IMR-90 (cell line): Measurements from ENCODE around the gene HEPACAM. TPM values are rescaled to one million over a fixed set of nuclear protein-coding genes. Genes with fewer than 3 reads are reported as not detected.

Source experiments
- ATAC-seq: fragments of 200-7000 bp; cut with Tn5 transposase; 2 replicates; pipeline ENCODE4 v1.9.1; 2020; ENCODE audit warnings: low read depth, mild to moderate bottlenecking, moderate library complexity
- BruUV-seq: library from RNA; stranded (reverse); fragments of 400-500 nt; replicated peaks from 2 replicates; lab custom pipeline; 2021; lab: Mats Ljungman, UMichigan
- CTCF ChIA-PET: fragments of 300-600 bp; formaldehyde crosslinking; extraction: SDS; loops from one replicate; lab custom pipeline; 2021; ENCODE audit warnings: antibody characterized with exemption; lab: Yijun Ruan, JAX
- POLR2A ChIA-PET: fragments of 300-600 bp; sonication (Branson Sonifier 250); formaldehyde crosslinking; loops from one replicate; lab custom pipeline; 2022; ENCODE audit warnings: antibody characterized with exemption; ENCODE audit not compliant: unreplicated experiment; lab: Charles Lee
- DNase-seq: peaks from one replicate; pipeline ENCODE4 v3.0.0; 2013
- H2AFZ ChIP-seq: replicated peaks from 2 replicates; pipeline ENCODE3; 2013; ENCODE audit warnings: low read length, mild to moderate bottlenecking; ENCODE audit not compliant: poor library complexity
- H2AK5ac ChIP-seq: 2 replicates; pipeline ENCODE4 v1.6.1; 2013; ENCODE audit warnings: low read depth, low read length, inconsistent platforms
- H2AK9ac ChIP-seq: replicated peaks from 2 replicates; pipeline ENCODE3; 2013; ENCODE audit warnings: mild to moderate bottlenecking, low read depth, low read length, moderate library complexity; ENCODE audit not compliant: poor library complexity
- H2BK120ac ChIP-seq: 2 replicates; pipeline ENCODE4 v1.6.1; 2013; ENCODE audit warnings: low read depth, low read length, inconsistent platforms
- H2BK15ac ChIP-seq: 3 replicates; pipeline ENCODE4 v1.6.1; 2013; ENCODE audit warnings: low read depth, low read length, inconsistent platforms
- H2BK20ac ChIP-seq: 2 replicates; pipeline ENCODE4 v1.6.1; 2013; ENCODE audit warnings: low read depth, mild to moderate bottlenecking, inconsistent platforms, low read length, moderate library complexity
- H2BK5ac ChIP-seq: 2 replicates; pipeline ENCODE4 v1.6.1; 2013; ENCODE audit warnings: mild to moderate bottlenecking, low read depth, low read length, inconsistent platforms; ENCODE audit not compliant: poor library complexity, severe bottlenecking
- H3K14ac ChIP-seq: replicated peaks from 2 replicates; pipeline ENCODE4 v1.6.1; 2013; ENCODE audit warnings: low read depth, low read length, inconsistent platforms
- H3K18ac ChIP-seq: 2 replicates; pipeline ENCODE4 v1.6.1; 2013; ENCODE audit warnings: low read depth, low read length, control low read depth
- H3K23ac ChIP-seq: 2 replicates; pipeline ENCODE4 v1.6.1; 2013; ENCODE audit warnings: low read depth, low read length, inconsistent platforms
- H3K27ac ChIP-seq: 2 replicates; pipeline ENCODE4 v1.5.1; 2013; ENCODE audit warnings: mild to moderate bottlenecking, control low read depth, low read length; ENCODE audit not compliant: insufficient read depth
- H3K27me3 ChIP-seq: 2 replicates; pipeline ENCODE4 v1.6.1; 2013; ENCODE audit warnings: low read length; ENCODE audit not compliant: control insufficient read depth, insufficient read depth
- H3K36me3 ChIP-seq: 2 replicates; pipeline ENCODE4 v1.6.1; 2013; ENCODE audit warnings: low read length, mixed read lengths; ENCODE audit not compliant: control insufficient read depth, insufficient read depth
- H3K4ac ChIP-seq: 2 replicates; pipeline ENCODE4 v1.6.1; 2013; ENCODE audit warnings: low read depth, low read length, inconsistent platforms
- H3K4me1 ChIP-seq: 2 replicates; pipeline ENCODE4 v1.6.1; 2013; ENCODE audit warnings: low read length, mixed read lengths; ENCODE audit not compliant: control insufficient read depth, insufficient read depth
- H3K4me2 ChIP-seq: 2 replicates; pipeline ENCODE4 v1.6.1; 2013; ENCODE audit warnings: low read depth, mild to moderate bottlenecking, control low read depth, low read length, moderate library complexity
- H3K4me3 ChIP-seq: 2 replicates; pipeline ENCODE4 v1.5.1; 2013; ENCODE audit warnings: low read depth, mild to moderate bottlenecking, control low read depth, low read length, moderate library complexity; ENCODE audit not compliant: insufficient read depth
- H3K56ac ChIP-seq: 2 replicates; pipeline ENCODE4 v1.6.1; 2013; ENCODE audit warnings: low read length, inconsistent platforms; ENCODE audit not compliant: insufficient read depth; ENCODE audit errors: extremely low read depth
- H3K79me1 ChIP-seq, 2 experiments: 2 replicates each; pipeline ENCODE4 v1.6.1; 2013; ENCODE audit warnings: low read length in 2 of 2, inconsistent platforms in 1 of 2, low read depth in 1 of 2
- H3K9ac ChIP-seq: 2 replicates; pipeline ENCODE4 v1.6.1; 2013; ENCODE audit warnings: low read depth, low read length, control low read depth
- H3K9me1 ChIP-seq: 2 replicates; pipeline ENCODE4 v1.6.1; 2013; ENCODE audit warnings: low read length, inconsistent platforms; ENCODE audit not compliant: insufficient read depth
- H3K9me3 ChIP-seq: 2 replicates; pipeline ENCODE4 v1.6.1; 2013; ENCODE audit warnings: low read length; ENCODE audit not compliant: control insufficient read depth, insufficient read depth
- H4K20me1 ChIP-seq: 2 replicates; pipeline ENCODE4 v1.6.1; 2013; ENCODE audit warnings: low read length, inconsistent platforms; ENCODE audit not compliant: insufficient read depth
- H4K5ac ChIP-seq: 2 replicates; pipeline ENCODE4 v1.6.1; 2013; ENCODE audit warnings: mild to moderate bottlenecking, low read depth, low read length, control low read depth
- H4K8ac ChIP-seq, 2 experiments: 2 replicates each; pipeline ENCODE4 v1.6.1; 2013; ENCODE audit warnings: low read depth in 2 of 2, low read length in 2 of 2, control low read depth in 1 of 2, inconsistent platforms in 1 of 2
- H4K91ac ChIP-seq: 2 replicates; pipeline ENCODE4 v1.6.1; 2013; ENCODE audit warnings: low read depth, low read length, inconsistent platforms; ENCODE audit not compliant: insufficient read depth
- BHLHE40 ChIP-seq: fragments of 150-350 bp; IDR thresholded peaks from 2 replicates; pipeline ENCODE4 v1.6.1; 2016; ENCODE audit warnings: mild to moderate bottlenecking, low read depth, low read length
- CEBPB ChIP-seq: IDR thresholded peaks from 2 replicates; pipeline ENCODE4 v1.6.1; 2012; ENCODE audit warnings: low read depth, low read length, improper control_type of control experiment
- CHD1 ChIP-seq: IDR thresholded peaks from 2 replicates; pipeline ENCODE4 v1.6.1; 2012; ENCODE audit warnings: low read depth, low read length, improper control_type of control experiment
- ELK1 ChIP-seq: fragments of 150-350 bp; IDR thresholded peaks from 2 replicates; pipeline ENCODE4 v1.6.1; 2016; ENCODE audit warnings: low read depth, mild to moderate bottlenecking, low read length, moderate library complexity, borderline replicate concordance
- FOS ChIP-seq: fragments of 150-350 bp; IDR thresholded peaks from 2 replicates; pipeline ENCODE4 v1.6.1; 2016; ENCODE audit warnings: low read depth, low read length
- MAFK ChIP-seq: IDR thresholded peaks from 2 replicates; pipeline ENCODE4 v1.6.1; 2012; ENCODE audit warnings: low read depth, low read length, improper control_type of control experiment
- MAZ ChIP-seq: IDR thresholded peaks from 2 replicates; pipeline ENCODE4 v1.6.1; 2012; ENCODE audit warnings: low read depth, mild to moderate bottlenecking, low read length, improper control_type of control experiment, moderate library complexity, borderline replicate concordance
- RAD21 ChIP-seq: IDR thresholded peaks from 2 replicates; pipeline ENCODE4 v1.6.1; 2012; ENCODE audit warnings: low read length, improper control_type of control experiment
- RFX5 ChIP-seq: IDR thresholded peaks from 2 replicates; pipeline ENCODE4 v1.8.0; 2012; ENCODE audit warnings: low read depth, mild to moderate bottlenecking, low read length, moderate library complexity
- SMC3 ChIP-seq: fragments of 150-350 bp; IDR thresholded peaks from 2 replicates; pipeline ENCODE4 v1.6.1; 2016; ENCODE audit warnings: low read depth, mild to moderate bottlenecking, antibody characterized with exemption, low read length, moderate library complexity
- WGBS, 2 experiments: methylation state at CpG; one replicate each; pipeline versions ENCODE4 v1.1.5 to v1.1.7; 2013; ENCODE audit warnings: missing lambda C conversion rate in 2 of 2; ENCODE audit not compliant: insufficient read length in 1 of 2; ENCODE audit errors: extremely low coverage in 2 of 2; 5-methylcytosine and 5-hydroxymethylcytosine counted together
- dilution Hi-C: fragments of 300-500 bp; cut with HindIII; formaldehyde crosslinking; loops from one replicate; pipeline ENCODE4 v1.14.3; 2018; ENCODE audit warnings: low sequenced_read_pairs; ENCODE audit not compliant: unreplicated experiment
- in situ Hi-C: fragments of 300-500 bp; cut with MboI; formaldehyde crosslinking; loops from 3 replicates; pipeline ENCODE4 v1.14.3; 2019; ENCODE audit warnings: low sequenced_read_pairs, inconsistent platforms, mixed read lengths
- intact Hi-C: fragments of 100-400 bp; cut with micrococcal nuclease; formaldehyde crosslinking; loops from 2 replicates; pipeline ENCODE4 v1.10.0; 2022
- polyA plus RNA-seq, 3 experiments: library from polyadenylated mRNA; depleted of rRNA; stranded (reverse); fragments of >200 nt; gene quantifications; 2 replicates each; pipeline ENCODE4 v1.2.3, GENCODE V29; 2012; ENCODE audit warnings: low replicate concordance in 1 of 3
- total RNA-seq: library from RNA; depleted of rRNA; stranded (reverse); fragments of >200 nt; gene quantifications from 2 replicates; pipeline ENCODE4 v1.2.3, GENCODE V29; 2012
- TF ChIP-seq, protein P1 (sequence below): conservative IDR thresholded peaks from 2 replicates; pipeline ENCODE4 v1.5.1; 2012; ENCODE audit warnings: mild to moderate bottlenecking, low read depth, low read length, improper control_type of control experiment
- TF ChIP-seq, protein P2 (sequence below): fragments of 150-350 bp; IDR thresholded peaks from 2 replicates; pipeline ENCODE4 v1.6.1; 2017; ENCODE audit warnings: mild to moderate bottlenecking, antibody characterized with exemption, low read length, low read depth

Gene HEPACAM
- total and polyA plus RNA-seq, 2 of the 4 experiments (the other 2 are of a cell fraction): 0.09 to 0.18 TPM

DNA sequence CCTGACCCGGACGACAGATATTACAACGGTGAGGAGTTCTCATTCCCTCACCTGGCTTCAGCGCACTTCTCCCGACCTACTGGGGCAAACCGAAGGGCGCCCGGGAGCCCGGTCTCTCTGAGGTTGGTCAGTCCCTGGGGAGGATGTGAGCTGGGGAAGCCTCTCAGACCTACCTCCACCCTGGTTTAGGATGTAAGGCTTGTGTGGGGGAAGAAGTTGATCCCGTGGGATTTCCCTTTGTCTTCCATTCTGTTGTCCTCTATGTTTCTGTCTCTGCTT lies 58.3 kb downstream of the HEPACAM start:
- Histone ChIP-seq H4K20me1 (no peaks in the 10 kb centered on the region), H2AK5ac (peak overlapping the region; percentile 92), H3K4ac (no peak overlapping the region; the same call in 1 of the 2 replicates), H3K56ac (no peak overlapping the region), H3K9ac (no peak overlapping the region), H2BK120ac (no peak overlapping the region), H3K9me3 (no peaks in the 10 kb centered on the region), H2BK15ac (no peak overlapping the region), H3K27ac (no peak overlapping the region), H3K4me1 (peaks cover 3% of the 10 kb centered on the region), H3K4me2 (peak overlapping the region; percentile 57), H4K5ac (peak overlapping the region; percentile 52; the same call in 1 of the 2 replicates), H4K8ac (peak overlapping the region in 1 of 2 experiments; percentile 84; a peak in 2 of 4 replicates), H3K9me1 (peaks cover 3% of the 10 kb centered on the region; the same call in 1 of the 2 replicates), H3K27me3 (peaks cover 10% of the 10 kb centered on the region), H2BK5ac (no peak overlapping the region), H3K23ac (no peak overlapping the region), H4K91ac (no peak overlapping the region), H2BK20ac (no peak overlapping the region), H3K4me3 (peak overlapping the region; percentile 58; the same call in 1 of the 2 replicates), H3K79me1 (peaks cover 6 to 21% of the 10 kb centered on the region in 2 experiments; a peak in 3 of 4 replicates), H2AFZ (peak overlapping the region; percentile 99), H3K14ac (0 out of 2 replicates have a peak overlapping the region, but pooled peaks have one; percentile 52), H2AK9ac (peak overlapping the region; percentile 89), H3K18ac (no peak overlapping the region), H3K36me3 (no peaks in the 10 kb centered on the region)
- BruUV-seq: no TSS peak
- dilution Hi-C loops: no loop called here
- intact Hi-C loops: loop anchor here (2.0 to 10.0 kb wide), 3 partner anchors 43 to 527 kb away; no protein-coding TSS in a partner anchor
- no CpG with 5 or more reads among the region's 10 CpGs for whole genome bisulfite sequencing, 2 experiments
- CTCF ChIA-PET: interaction anchor here (1.5 kb wide), 1 partner anchor 11 kb away, joined by 4 read pairs; no protein-coding TSS in a partner anchor
- in situ Hi-C loops: loop anchor here (5.0 kb wide), 1 partner anchor 75 kb away; the partner anchor contains the start of gene CCDC15
- POLR2A ChIA-PET: no interaction called here
- no peak for ATAC-seq
- no peak for DNase-seq
- TF ChIP-seq, protein P1, sequence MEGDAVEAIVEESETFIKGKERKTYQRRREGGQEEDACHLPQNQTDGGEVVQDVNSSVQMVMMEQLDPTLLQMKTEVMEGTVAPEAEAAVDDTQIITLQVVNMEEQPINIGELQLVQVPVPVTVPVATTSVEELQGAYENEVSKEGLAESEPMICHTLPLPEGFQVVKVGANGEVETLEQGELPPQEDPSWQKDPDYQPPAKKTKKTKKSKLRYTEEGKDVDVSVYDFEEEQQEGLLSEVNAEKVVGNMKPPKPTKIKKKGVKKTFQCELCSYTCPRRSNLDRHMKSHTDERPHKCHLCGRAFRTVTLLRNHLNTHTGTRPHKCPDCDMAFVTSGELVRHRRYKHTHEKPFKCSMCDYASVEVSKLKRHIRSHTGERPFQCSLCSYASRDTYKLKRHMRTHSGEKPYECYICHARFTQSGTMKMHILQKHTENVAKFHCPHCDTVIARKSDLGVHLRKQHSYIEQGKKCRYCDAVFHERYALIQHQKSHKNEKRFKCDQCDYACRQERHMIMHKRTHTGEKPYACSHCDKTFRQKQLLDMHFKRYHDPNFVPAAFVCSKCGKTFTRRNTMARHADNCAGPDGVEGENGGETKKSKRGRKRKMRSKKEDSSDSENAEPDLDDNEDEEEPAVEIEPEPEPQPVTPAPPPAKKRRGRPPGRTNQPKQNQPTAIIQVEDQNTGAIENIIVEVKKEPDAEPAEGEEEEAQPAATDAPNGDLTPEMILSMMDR: no peak
- no peak for TF ChIP-seq CHD1
- no peak for TF ChIP-seq MAFK
- TF ChIP-seq FOS: no peak
- no peak for TF ChIP-seq MAZ
- no peak for TF ChIP-seq RFX5
- TF ChIP-seq, protein P2, sequence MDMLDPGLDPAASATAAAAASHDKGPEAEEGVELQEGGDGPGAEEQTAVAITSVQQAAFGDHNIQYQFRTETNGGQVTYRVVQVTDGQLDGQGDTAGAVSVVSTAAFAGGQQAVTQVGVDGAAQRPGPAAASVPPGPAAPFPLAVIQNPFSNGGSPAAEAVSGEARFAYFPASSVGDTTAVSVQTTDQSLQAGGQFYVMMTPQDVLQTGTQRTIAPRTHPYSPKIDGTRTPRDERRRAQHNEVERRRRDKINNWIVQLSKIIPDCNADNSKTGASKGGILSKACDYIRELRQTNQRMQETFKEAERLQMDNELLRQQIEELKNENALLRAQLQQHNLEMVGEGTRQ: no peak
- no peak for TF ChIP-seq BHLHE40
- no peak for TF ChIP-seq ELK1
- TF ChIP-seq CEBPB: no peak
- TF ChIP-seq RAD21: no peak
- TF ChIP-seq SMC3: no peak
